ENCODE measurements around the gene SMIM14. TPM values are rescaled to one million over a fixed set of nuclear protein-coding genes. Genes with fewer than 3 reads are reported as not detected.
A peak's percentile ranks its signal among the peaks of the same experiment; 100 is the strongest.

The SMIM14 gene
- total and polyA plus RNA-seq, 2 of the 8 experiments (the other 6 are each of a cell fraction or from before 2014, with no cell fraction given) = 29.1 to 31.0 TPM

DNA sequence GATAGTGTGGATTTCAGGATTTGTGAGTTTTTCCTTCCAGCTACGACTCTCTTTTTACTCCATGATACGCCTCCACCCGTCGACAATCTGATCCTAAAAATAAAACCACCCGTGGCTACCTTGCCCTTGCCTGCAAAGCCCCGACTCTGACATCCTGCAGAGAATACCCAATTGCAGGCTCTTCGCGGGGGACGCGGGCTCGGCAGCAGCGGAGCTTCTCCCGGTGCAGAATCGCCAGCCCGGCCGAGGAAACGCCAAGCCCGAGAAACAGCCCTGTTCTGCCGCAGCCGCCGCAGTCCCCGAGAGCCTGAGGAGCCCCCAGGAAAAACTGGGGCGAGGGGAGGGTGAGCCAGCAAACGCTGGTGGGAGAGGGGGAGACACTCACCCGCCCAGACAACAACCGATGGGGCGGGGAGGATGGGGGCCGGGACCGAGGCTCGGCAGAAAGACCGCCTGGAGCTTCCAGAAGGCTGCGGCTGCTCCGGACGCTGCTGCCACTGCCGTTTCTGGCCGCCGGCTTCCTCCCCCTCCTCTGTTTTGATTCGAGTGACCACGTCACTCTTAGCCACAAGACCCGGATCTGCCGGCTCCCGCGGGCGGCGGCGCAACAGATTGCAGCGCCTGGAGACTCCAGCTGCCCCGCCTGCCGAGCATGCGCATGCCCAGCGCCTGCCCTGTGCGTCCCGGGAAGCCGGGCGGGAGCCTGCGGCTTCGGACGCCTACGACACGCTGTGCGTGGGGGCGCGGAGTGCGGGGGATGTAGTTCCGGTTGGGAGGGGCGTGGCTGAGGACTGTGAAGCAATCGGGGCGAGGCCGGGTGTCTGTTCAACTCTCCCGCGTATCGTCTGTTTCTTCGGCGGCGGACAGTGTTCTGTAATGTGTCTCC is at the start of gene SMIM14 (continued):
- TF ChIP-seq, protein P1, sequence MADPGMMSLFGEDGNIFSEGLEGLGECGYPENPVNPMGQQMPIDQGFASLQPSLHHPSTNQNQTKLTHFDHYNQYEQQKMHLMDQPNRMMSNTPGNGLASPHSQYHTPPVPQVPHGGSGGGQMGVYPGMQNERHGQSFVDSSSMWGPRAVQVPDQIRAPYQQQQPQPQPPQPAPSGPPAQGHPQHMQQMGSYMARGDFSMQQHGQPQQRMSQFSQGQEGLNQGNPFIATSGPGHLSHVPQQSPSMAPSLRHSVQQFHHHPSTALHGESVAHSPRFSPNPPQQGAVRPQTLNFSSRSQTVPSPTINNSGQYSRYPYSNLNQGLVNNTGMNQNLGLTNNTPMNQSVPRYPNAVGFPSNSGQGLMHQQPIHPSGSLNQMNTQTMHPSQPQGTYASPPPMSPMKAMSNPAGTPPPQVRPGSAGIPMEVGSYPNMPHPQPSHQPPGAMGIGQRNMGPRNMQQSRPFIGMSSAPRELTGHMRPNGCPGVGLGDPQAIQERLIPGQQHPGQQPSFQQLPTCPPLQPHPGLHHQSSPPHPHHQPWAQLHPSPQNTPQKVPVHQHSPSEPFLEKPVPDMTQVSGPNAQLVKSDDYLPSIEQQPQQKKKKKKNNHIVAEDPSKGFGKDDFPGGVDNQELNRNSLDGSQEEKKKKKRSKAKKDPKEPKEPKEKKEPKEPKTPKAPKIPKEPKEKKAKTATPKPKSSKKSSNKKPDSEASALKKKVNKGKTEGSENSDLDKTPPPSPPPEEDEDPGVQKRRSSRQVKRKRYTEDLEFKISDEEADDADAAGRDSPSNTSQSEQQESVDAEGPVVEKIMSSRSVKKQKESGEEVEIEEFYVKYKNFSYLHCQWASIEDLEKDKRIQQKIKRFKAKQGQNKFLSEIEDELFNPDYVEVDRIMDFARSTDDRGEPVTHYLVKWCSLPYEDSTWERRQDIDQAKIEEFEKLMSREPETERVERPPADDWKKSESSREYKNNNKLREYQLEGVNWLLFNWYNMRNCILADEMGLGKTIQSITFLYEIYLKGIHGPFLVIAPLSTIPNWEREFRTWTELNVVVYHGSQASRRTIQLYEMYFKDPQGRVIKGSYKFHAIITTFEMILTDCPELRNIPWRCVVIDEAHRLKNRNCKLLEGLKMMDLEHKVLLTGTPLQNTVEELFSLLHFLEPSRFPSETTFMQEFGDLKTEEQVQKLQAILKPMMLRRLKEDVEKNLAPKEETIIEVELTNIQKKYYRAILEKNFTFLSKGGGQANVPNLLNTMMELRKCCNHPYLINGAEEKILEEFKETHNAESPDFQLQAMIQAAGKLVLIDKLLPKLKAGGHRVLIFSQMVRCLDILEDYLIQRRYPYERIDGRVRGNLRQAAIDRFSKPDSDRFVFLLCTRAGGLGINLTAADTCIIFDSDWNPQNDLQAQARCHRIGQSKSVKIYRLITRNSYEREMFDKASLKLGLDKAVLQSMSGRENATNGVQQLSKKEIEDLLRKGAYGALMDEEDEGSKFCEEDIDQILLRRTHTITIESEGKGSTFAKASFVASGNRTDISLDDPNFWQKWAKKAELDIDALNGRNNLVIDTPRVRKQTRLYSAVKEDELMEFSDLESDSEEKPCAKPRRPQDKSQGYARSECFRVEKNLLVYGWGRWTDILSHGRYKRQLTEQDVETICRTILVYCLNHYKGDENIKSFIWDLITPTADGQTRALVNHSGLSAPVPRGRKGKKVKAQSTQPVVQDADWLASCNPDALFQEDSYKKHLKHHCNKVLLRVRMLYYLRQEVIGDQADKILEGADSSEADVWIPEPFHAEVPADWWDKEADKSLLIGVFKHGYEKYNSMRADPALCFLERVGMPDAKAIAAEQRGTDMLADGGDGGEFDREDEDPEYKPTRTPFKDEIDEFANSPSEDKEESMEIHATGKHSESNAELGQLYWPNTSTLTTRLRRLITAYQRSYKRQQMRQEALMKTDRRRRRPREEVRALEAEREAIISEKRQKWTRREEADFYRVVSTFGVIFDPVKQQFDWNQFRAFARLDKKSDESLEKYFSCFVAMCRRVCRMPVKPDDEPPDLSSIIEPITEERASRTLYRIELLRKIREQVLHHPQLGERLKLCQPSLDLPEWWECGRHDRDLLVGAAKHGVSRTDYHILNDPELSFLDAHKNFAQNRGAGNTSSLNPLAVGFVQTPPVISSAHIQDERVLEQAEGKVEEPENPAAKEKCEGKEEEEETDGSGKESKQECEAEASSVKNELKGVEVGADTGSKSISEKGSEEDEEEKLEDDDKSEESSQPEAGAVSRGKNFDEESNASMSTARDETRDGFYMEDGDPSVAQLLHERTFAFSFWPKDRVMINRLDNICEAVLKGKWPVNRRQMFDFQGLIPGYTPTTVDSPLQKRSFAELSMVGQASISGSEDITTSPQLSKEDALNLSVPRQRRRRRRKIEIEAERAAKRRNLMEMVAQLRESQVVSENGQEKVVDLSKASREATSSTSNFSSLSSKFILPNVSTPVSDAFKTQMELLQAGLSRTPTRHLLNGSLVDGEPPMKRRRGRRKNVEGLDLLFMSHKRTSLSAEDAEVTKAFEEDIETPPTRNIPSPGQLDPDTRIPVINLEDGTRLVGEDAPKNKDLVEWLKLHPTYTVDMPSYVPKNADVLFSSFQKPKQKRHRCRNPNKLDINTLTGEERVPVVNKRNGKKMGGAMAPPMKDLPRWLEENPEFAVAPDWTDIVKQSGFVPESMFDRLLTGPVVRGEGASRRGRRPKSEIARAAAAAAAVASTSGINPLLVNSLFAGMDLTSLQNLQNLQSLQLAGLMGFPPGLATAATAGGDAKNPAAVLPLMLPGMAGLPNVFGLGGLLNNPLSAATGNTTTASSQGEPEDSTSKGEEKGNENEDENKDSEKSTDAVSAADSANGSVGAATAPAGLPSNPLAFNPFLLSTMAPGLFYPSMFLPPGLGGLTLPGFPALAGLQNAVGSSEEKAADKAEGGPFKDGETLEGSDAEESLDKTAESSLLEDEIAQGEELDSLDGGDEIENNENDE (IDR thresholded peaks at IDR 0.05; ENCODE audit: insufficient replicate concordance, low read length) = no peak
- TF ChIP-seq FOSL1 (IDR thresholded peaks at IDR 0.05; ENCODE audit: insufficient read depth, low read depth, low read length) (no peak), SRF (IDR thresholded peaks at IDR 0.05; ENCODE audit: low read depth, low read length) (no peak), NRF1 (IDR thresholded peaks at IDR 0.05; ENCODE audit: low read depth, low read length) (peak; percentile 92), KDM4A (IDR thresholded peaks at IDR 0.05; ENCODE audit: low read depth, low read length, severe bottlenecking) (no peak), SP1 (IDR thresholded peaks at IDR 0.05; ENCODE audit: low read depth, low read length) (no peak), TBP (IDR thresholded peaks at IDR 0.05; ENCODE audit: low read depth, low read length) (peak; percentile 84), CHD2 (IDR thresholded peaks at IDR 0.05; ENCODE audit: low read length) (0 out of 2 replicates have a peak, but pooled peaks have one; percentile 38), TCF12 (IDR thresholded peaks at IDR 0.05; ENCODE audit: low read depth, low read length) (no peak), RNF2 (IDR thresholded peaks at IDR 0.05; ENCODE audit: borderline replicate concordance, low read depth, low read length, missing control alignments, poor library complexity, severe bottlenecking) (no peak)
